ENCODE measurements around the gene MRGPRD.

DNA sequence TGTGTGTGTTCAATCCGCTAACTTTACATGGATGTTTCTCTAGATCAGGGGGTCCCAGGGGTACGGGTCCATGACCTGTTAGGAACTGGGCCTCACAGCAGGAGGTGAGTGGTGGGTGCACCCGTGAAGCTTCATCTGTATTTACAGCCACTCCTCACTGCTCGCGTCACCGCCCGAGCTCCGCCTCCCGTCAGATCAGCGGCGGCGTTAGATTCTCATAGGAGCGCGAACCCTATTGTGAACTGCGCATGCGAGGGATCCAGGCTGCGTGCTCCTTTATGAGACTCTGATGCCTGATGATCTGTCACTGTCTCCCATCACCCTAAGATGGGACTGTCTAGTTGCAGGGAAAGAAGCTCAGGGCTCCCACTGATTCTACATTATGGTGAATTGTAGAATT, 31.9 kb downstream of the MRGPRD start:
- TF ChIP-seq RXRA (IDR thresholded peaks at IDR 0.05) (no peak), RAD21 (IDR thresholded peaks at IDR 0.05) (no peak), GABPA (IDR thresholded peaks at IDR 0.05 in 1 of 2, conservative IDR thresholded peaks at IDR 0.05 in 1 of 2) (no peak), REST (IDR thresholded peaks at IDR 0.05) (no peak), JUND (IDR thresholded peaks at IDR 0.05) (no peak)
- TF ChIP-seq, protein P1, sequence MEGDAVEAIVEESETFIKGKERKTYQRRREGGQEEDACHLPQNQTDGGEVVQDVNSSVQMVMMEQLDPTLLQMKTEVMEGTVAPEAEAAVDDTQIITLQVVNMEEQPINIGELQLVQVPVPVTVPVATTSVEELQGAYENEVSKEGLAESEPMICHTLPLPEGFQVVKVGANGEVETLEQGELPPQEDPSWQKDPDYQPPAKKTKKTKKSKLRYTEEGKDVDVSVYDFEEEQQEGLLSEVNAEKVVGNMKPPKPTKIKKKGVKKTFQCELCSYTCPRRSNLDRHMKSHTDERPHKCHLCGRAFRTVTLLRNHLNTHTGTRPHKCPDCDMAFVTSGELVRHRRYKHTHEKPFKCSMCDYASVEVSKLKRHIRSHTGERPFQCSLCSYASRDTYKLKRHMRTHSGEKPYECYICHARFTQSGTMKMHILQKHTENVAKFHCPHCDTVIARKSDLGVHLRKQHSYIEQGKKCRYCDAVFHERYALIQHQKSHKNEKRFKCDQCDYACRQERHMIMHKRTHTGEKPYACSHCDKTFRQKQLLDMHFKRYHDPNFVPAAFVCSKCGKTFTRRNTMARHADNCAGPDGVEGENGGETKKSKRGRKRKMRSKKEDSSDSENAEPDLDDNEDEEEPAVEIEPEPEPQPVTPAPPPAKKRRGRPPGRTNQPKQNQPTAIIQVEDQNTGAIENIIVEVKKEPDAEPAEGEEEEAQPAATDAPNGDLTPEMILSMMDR (IDR thresholded peaks at IDR 0.05; ENCODE audit: low read depth, low read length, missing input control) = no peak
